Activated CD4-positive, alpha-beta T cell treated with anti-CD3 and anti-CD28 coated beads, Interleukin-2, amount 50 U/mL, for 48 hours (primary cell): ENCODE results near the gene PXT1.
A peak's percentile ranks its signal among the peaks of the same experiment; 100 is the strongest.
"Not testable (repeated sequence)": the region's sequence is repeated elsewhere in the genome, so short reads cannot be mapped to it uniquely, and the experiment has no call there.

ENCODE experiments used
- DNase-seq, 2 experiments: peaks; one replicate each; pipeline ENCODE4 v3.0.0-alpha.2; 2020

PXT1 gene

GRCh38 chr6:36368421-36368820 is 74.2 kb downstream of the PXT1 start:
- no peak for DNase-seq

- DNase-seq: no peak
These were observed 74.9 kb downstream of the PXT1 start for GRCh38 chr6:36367743-36368142.

- DNase-seq: peak; percentile 15 to 28
These were observed 77.8 kb downstream of the PXT1 start for GRCh38 chr6:36364669-36365479.

- DNase-seq: not testable (repeated sequence)
These were observed 78.5 kb downstream of the PXT1 start for GRCh38 chr6:36364061-36364635.

GRCh38 chr6:36363371-36363752 is 79.3 kb downstream of the PXT1 start:
- not testable (repeated sequence) for DNase-seq

- no peak for DNase-seq
These were observed 79.9 kb downstream of the PXT1 start for GRCh38 chr6:36362551-36363370.

- DNase-seq: no peak
These were observed 81.6 kb downstream of the PXT1 start for GRCh38 chr6:36361071-36361470.

- peak; percentile 72 to 79 for DNase-seq
These were observed 82.2 kb downstream of the PXT1 start for GRCh38 chr6:36360241-36361054.

- DNase-seq: no peak
These were observed 84.3 kb downstream of the PXT1 start for GRCh38 chr6:36358226-36358915.

GRCh38 chr6:36357872-36358225 is 84.8 kb downstream of the PXT1 start:
- DNase-seq: peak in 1 of 2 experiments; percentile 27

GRCh38 chr6:36355819-36356218 is 86.8 kb downstream of the PXT1 start:
- no peak for DNase-seq

- DNase-seq: no peak
These were observed 89.2 kb downstream of the PXT1 start for GRCh38 chr6:36353411-36353915.

- DNase-seq: no peak
These were observed 90.0 kb downstream of the PXT1 start for GRCh38 chr6:36352477-36353157.

GRCh38 chr6:36350681-36351571 is 91.7 kb downstream of the PXT1 start:
- no peak for DNase-seq

GRCh38 chr6:36350082-36350481 is 92.6 kb downstream of the PXT1 start:
- no peak for DNase-seq

- DNase-seq: no peak
These were observed 93.4 kb downstream of the PXT1 start for GRCh38 chr6:36349240-36349639.

GRCh38 chr6:36347621-36348020 is 95.0 kb downstream of the PXT1 start:
- DNase-seq: no peak

GRCh38 chr6:36346486-36347273 is 96.0 kb downstream of the PXT1 start:
- no peak for DNase-seq

- DNase-seq: no peak
These were observed 96.8 kb downstream of the PXT1 start for GRCh38 chr6:36345681-36346466.
